IMR-90 (cell line): ENCODE measurements around the gene ACSM3. TPM values are rescaled to one million over a fixed set of nuclear protein-coding genes. Genes with fewer than 3 reads are reported as not detected.

Experiments
- ATAC-seq: fragments of 200-7000 bp; cut with Tn5 transposase; 2 replicates; pipeline ENCODE4 v1.9.1; 2020; ENCODE audit warnings: low read depth, mild to moderate bottlenecking, moderate library complexity
- BruUV-seq: library from RNA; stranded (reverse); fragments of 400-500 nt; replicated peaks from 2 replicates; lab custom pipeline; 2021; lab: Mats Ljungman, UMichigan
- CTCF ChIA-PET: fragments of 300-600 bp; formaldehyde crosslinking; extraction: SDS; loops from one replicate; lab custom pipeline; 2021; ENCODE audit warnings: antibody characterized with exemption; lab: Yijun Ruan, JAX
- POLR2A ChIA-PET: fragments of 300-600 bp; sonication (Branson Sonifier 250); formaldehyde crosslinking; loops from one replicate; lab custom pipeline; 2022; ENCODE audit warnings: antibody characterized with exemption; ENCODE audit not compliant: unreplicated experiment; lab: Charles Lee
- DNase-seq: peaks from one replicate; pipeline ENCODE4 v3.0.0; 2013
- H2AFZ ChIP-seq: replicated peaks from 2 replicates; pipeline ENCODE3; 2013; ENCODE audit warnings: low read length, mild to moderate bottlenecking; ENCODE audit not compliant: poor library complexity
- H2AK5ac ChIP-seq: 2 replicates; pipeline ENCODE4 v1.6.1; 2013; ENCODE audit warnings: low read depth, low read length, inconsistent platforms
- H2AK9ac ChIP-seq: replicated peaks from 2 replicates; pipeline ENCODE3; 2013; ENCODE audit warnings: mild to moderate bottlenecking, low read depth, low read length, moderate library complexity; ENCODE audit not compliant: poor library complexity
- H2BK120ac ChIP-seq: 2 replicates; pipeline ENCODE4 v1.6.1; 2013; ENCODE audit warnings: low read depth, low read length, inconsistent platforms
- H2BK15ac ChIP-seq: 3 replicates; pipeline ENCODE4 v1.6.1; 2013; ENCODE audit warnings: low read depth, low read length, inconsistent platforms
- H2BK20ac ChIP-seq: 2 replicates; pipeline ENCODE4 v1.6.1; 2013; ENCODE audit warnings: low read depth, mild to moderate bottlenecking, inconsistent platforms, low read length, moderate library complexity
- H2BK5ac ChIP-seq: 2 replicates; pipeline ENCODE4 v1.6.1; 2013; ENCODE audit warnings: mild to moderate bottlenecking, low read depth, low read length, inconsistent platforms; ENCODE audit not compliant: poor library complexity, severe bottlenecking
- H3K14ac ChIP-seq: replicated peaks from 2 replicates; pipeline ENCODE4 v1.6.1; 2013; ENCODE audit warnings: low read depth, low read length, inconsistent platforms
- H3K18ac ChIP-seq: 2 replicates; pipeline ENCODE4 v1.6.1; 2013; ENCODE audit warnings: low read depth, low read length, control low read depth
- H3K23ac ChIP-seq: 2 replicates; pipeline ENCODE4 v1.6.1; 2013; ENCODE audit warnings: low read depth, low read length, inconsistent platforms
- H3K27ac ChIP-seq: 2 replicates; pipeline ENCODE4 v1.5.1; 2013; ENCODE audit warnings: mild to moderate bottlenecking, control low read depth, low read length; ENCODE audit not compliant: insufficient read depth
- H3K27me3 ChIP-seq: 2 replicates; pipeline ENCODE4 v1.6.1; 2013; ENCODE audit warnings: low read length; ENCODE audit not compliant: control insufficient read depth, insufficient read depth
- H3K36me3 ChIP-seq: 2 replicates; pipeline ENCODE4 v1.6.1; 2013; ENCODE audit warnings: low read length, mixed read lengths; ENCODE audit not compliant: control insufficient read depth, insufficient read depth
- H3K4ac ChIP-seq: 2 replicates; pipeline ENCODE4 v1.6.1; 2013; ENCODE audit warnings: low read depth, low read length, inconsistent platforms
- H3K4me1 ChIP-seq: 2 replicates; pipeline ENCODE4 v1.6.1; 2013; ENCODE audit warnings: low read length, mixed read lengths; ENCODE audit not compliant: control insufficient read depth, insufficient read depth
- H3K4me2 ChIP-seq: 2 replicates; pipeline ENCODE4 v1.6.1; 2013; ENCODE audit warnings: low read depth, mild to moderate bottlenecking, control low read depth, low read length, moderate library complexity
- H3K4me3 ChIP-seq: 2 replicates; pipeline ENCODE4 v1.5.1; 2013; ENCODE audit warnings: low read depth, mild to moderate bottlenecking, control low read depth, low read length, moderate library complexity; ENCODE audit not compliant: insufficient read depth
- H3K56ac ChIP-seq: 2 replicates; pipeline ENCODE4 v1.6.1; 2013; ENCODE audit warnings: low read length, inconsistent platforms; ENCODE audit not compliant: insufficient read depth; ENCODE audit errors: extremely low read depth
- H3K79me1 ChIP-seq, 2 experiments: 2 replicates each; pipeline ENCODE4 v1.6.1; 2013; ENCODE audit warnings: low read length in 2 of 2, inconsistent platforms in 1 of 2, low read depth in 1 of 2
- H3K9ac ChIP-seq: 2 replicates; pipeline ENCODE4 v1.6.1; 2013; ENCODE audit warnings: low read depth, low read length, control low read depth
- H3K9me1 ChIP-seq: 2 replicates; pipeline ENCODE4 v1.6.1; 2013; ENCODE audit warnings: low read length, inconsistent platforms; ENCODE audit not compliant: insufficient read depth
- H3K9me3 ChIP-seq: 2 replicates; pipeline ENCODE4 v1.6.1; 2013; ENCODE audit warnings: low read length; ENCODE audit not compliant: control insufficient read depth, insufficient read depth
- H4K20me1 ChIP-seq: 2 replicates; pipeline ENCODE4 v1.6.1; 2013; ENCODE audit warnings: low read length, inconsistent platforms; ENCODE audit not compliant: insufficient read depth
- H4K5ac ChIP-seq: 2 replicates; pipeline ENCODE4 v1.6.1; 2013; ENCODE audit warnings: mild to moderate bottlenecking, low read depth, low read length, control low read depth
- H4K8ac ChIP-seq, 2 experiments: 2 replicates each; pipeline ENCODE4 v1.6.1; 2013; ENCODE audit warnings: low read depth in 2 of 2, low read length in 2 of 2, control low read depth in 1 of 2, inconsistent platforms in 1 of 2
- H4K91ac ChIP-seq: 2 replicates; pipeline ENCODE4 v1.6.1; 2013; ENCODE audit warnings: low read depth, low read length, inconsistent platforms; ENCODE audit not compliant: insufficient read depth
- MAFK ChIP-seq: IDR thresholded peaks from 2 replicates; pipeline ENCODE4 v1.6.1; 2012; ENCODE audit warnings: low read depth, low read length, improper control_type of control experiment
- MAZ ChIP-seq: IDR thresholded peaks from 2 replicates; pipeline ENCODE4 v1.6.1; 2012; ENCODE audit warnings: low read depth, mild to moderate bottlenecking, low read length, improper control_type of control experiment, moderate library complexity, borderline replicate concordance
- RAD21 ChIP-seq: IDR thresholded peaks from 2 replicates; pipeline ENCODE4 v1.6.1; 2012; ENCODE audit warnings: low read length, improper control_type of control experiment
- RFX5 ChIP-seq: IDR thresholded peaks from 2 replicates; pipeline ENCODE4 v1.8.0; 2012; ENCODE audit warnings: low read depth, mild to moderate bottlenecking, low read length, moderate library complexity
- WGBS, 2 experiments: methylation state at CpG; one replicate each; pipeline versions ENCODE4 v1.1.5 to v1.1.7; 2013; ENCODE audit warnings: missing lambda C conversion rate in 2 of 2; ENCODE audit not compliant: insufficient read length in 1 of 2; ENCODE audit errors: extremely low coverage in 2 of 2; 5-methylcytosine and 5-hydroxymethylcytosine counted together
- dilution Hi-C: fragments of 300-500 bp; cut with HindIII; formaldehyde crosslinking; loops from one replicate; pipeline ENCODE4 v1.14.3; 2018; ENCODE audit warnings: low sequenced_read_pairs; ENCODE audit not compliant: unreplicated experiment
- in situ Hi-C: fragments of 300-500 bp; cut with MboI; formaldehyde crosslinking; loops from 3 replicates; pipeline ENCODE4 v1.14.3; 2019; ENCODE audit warnings: low sequenced_read_pairs, inconsistent platforms, mixed read lengths
- intact Hi-C: fragments of 100-400 bp; cut with micrococcal nuclease; formaldehyde crosslinking; loops from 2 replicates; pipeline ENCODE4 v1.10.0; 2022
- polyA plus RNA-seq, 3 experiments: library from polyadenylated mRNA; depleted of rRNA; stranded (reverse); fragments of >200 nt; gene quantifications; 2 replicates each; pipeline ENCODE4 v1.2.3, GENCODE V29; 2012; ENCODE audit warnings: low replicate concordance in 1 of 3
- total RNA-seq: library from RNA; depleted of rRNA; stranded (reverse); fragments of >200 nt; gene quantifications from 2 replicates; pipeline ENCODE4 v1.2.3, GENCODE V29; 2012
- TF ChIP-seq, protein P1 (sequence below): fragments of 150-350 bp; IDR thresholded peaks from 2 replicates; pipeline ENCODE4 v1.6.1; 2016; ENCODE audit warnings: low read depth, mild to moderate bottlenecking, low read length, moderate library complexity, borderline replicate concordance

ACSM3 gene
- total and polyA plus RNA-seq, 2 of the 4 experiments (the other 2 are of a cell fraction) = 0.50 to 0.54 TPM

DNA sequence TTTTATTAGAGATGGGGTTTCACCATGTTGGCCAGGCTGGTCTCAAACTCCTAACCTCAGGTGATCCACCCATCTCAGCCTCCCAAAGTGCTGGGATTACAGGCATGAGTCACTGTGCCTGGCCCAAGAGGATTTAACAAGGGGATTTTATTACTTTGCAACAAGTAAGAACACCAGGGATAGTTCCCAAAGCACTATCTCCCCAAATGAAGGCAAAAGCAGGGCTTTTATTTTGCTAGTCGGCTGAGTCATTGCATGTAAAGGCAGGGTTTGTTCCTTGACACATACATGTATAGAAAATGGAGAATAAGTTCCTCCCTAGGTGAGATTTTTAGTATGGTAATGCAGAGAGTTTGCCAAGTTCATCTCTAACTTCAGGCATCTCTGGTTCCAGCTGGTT, 66.6 kb downstream of the ACSM3 start:
- no peak overlapping the region for H3K4me3 ChIP-seq
- ChIA-PET POLR2A (no interaction called here), CTCF (no interaction called here)
- no peak overlapping the region for H3K14ac ChIP-seq
- no peak overlapping the region for H4K8ac ChIP-seq
- TF ChIP-seq MAZ = no peak
- TF ChIP-seq MAFK = no peak
- TF ChIP-seq, protein P1, sequence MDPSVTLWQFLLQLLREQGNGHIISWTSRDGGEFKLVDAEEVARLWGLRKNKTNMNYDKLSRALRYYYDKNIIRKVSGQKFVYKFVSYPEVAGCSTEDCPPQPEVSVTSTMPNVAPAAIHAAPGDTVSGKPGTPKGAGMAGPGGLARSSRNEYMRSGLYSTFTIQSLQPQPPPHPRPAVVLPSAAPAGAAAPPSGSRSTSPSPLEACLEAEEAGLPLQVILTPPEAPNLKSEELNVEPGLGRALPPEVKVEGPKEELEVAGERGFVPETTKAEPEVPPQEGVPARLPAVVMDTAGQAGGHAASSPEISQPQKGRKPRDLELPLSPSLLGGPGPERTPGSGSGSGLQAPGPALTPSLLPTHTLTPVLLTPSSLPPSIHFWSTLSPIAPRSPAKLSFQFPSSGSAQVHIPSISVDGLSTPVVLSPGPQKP = no peak
- no peak for TF ChIP-seq RAD21
- TF ChIP-seq RFX5 = no peak
- H3K27ac ChIP-seq = no peak overlapping the region
- in situ Hi-C loops (no loop called here), dilution Hi-C loops (no loop called here), intact Hi-C loops (no loop called here)
- H4K91ac ChIP-seq = no peak overlapping the region
- no peak overlapping the region for H3K23ac ChIP-seq
- no peak overlapping the region for H2AK5ac ChIP-seq
- no peak overlapping the region for H2AFZ ChIP-seq
- no peak overlapping the region for H2BK120ac ChIP-seq
- peaks cover 4% of the 10 kb centered on the region; the same call in 1 of the 2 replicates for H3K36me3 ChIP-seq
- no peak overlapping the region for H2AK9ac ChIP-seq
- H3K79me1 ChIP-seq = no peaks in the 10 kb centered on the region
- no peaks in the 10 kb centered on the region for H3K9me3 ChIP-seq
- WGBS, 2 experiments = no CpG with 5 or more reads among the region's 1 CpG
- BruUV-seq = no TSS peak
- no peak overlapping the region for H3K4me2 ChIP-seq
- H3K9ac ChIP-seq = no peak overlapping the region
- H3K4ac ChIP-seq = no peak overlapping the region
- no peak overlapping the region for H4K5ac ChIP-seq
- H3K18ac ChIP-seq = no peak overlapping the region
- no peak overlapping the region for H2BK15ac ChIP-seq
- no peaks in the 10 kb centered on the region for H3K4me1 ChIP-seq
- no peak for ATAC-seq
- no peak overlapping the region for H2BK5ac ChIP-seq
- no peak overlapping the region for H3K56ac ChIP-seq
- no peaks in the 10 kb centered on the region for H3K27me3 ChIP-seq
- H3K9me1 ChIP-seq = no peaks in the 10 kb centered on the region
- no peaks in the 10 kb centered on the region for H4K20me1 ChIP-seq
- H2BK20ac ChIP-seq = no peak overlapping the region
- DNase-seq = no peak
